GM04503 (cell line): ENCODE results near the gene CUZD1.

Source experiments
- DNase-seq: peaks from one replicate; pipeline ENCODE4 v3.0.0-alpha.2; 2012; ENCODE audit warnings: low read depth

The CUZD1 gene

DNA sequence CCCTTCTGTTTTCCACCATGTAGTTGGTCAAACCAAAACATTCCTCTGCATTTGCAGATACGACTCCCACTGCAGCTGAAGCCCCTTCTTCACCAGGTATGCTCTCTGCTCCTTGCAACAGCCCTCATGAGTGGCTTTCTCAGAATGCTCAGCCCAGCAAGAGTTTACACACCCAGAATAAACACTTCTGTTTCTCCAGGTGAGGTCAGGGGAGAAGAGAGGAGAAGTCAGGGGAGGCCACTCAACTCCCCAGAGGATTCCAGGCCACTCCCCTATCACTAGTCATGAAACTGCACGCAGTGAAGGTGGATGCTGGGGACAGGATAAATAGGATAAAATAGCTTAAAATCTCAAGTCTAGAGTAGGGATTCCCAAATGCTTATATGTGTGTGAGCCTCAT lies 31.2 kb downstream of the CUZD1 start:
- DNase-seq: no peak

DNA sequence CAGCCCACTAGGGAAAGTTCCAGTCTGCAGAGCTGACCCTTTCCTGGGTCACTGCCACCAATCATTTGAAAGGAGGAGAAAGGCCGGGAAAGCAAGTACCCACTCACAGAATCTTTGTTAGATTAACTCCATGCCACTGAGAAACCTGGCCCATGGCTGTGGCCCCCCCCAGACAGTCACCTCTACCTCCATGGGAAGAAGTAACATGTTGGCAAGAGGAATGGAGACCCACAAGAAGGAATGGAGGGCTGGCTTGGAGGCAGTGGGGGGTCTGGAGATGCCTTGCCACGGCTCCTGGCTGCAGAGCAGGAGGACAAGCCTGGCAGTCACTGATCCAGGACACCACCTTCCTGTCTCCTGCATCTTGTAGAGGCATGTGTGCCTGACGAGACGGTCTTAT lies 32.9 kb downstream of the CUZD1 start:
- no peak for DNase-seq

DNA sequence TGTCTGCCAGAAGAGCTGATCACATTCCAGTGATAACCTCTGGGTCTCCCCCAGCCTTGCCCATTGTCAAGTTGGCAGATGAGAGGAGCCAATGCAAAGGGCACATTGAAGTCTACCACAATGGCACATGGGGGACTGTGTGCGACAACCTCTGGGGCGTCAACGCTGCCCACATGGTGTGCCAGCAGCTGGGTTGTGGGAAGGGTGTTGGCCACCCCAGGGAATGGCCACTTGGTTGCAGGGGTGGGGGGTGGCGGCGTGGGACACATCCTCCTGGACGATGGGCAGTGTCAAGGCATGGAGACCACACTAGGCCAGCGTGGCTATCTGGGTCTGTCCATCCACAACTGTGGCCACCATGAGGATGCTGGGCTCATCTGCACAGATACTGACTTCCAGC lies 43.4 kb downstream of the CUZD1 start:
- no peak for DNase-seq

DNA sequence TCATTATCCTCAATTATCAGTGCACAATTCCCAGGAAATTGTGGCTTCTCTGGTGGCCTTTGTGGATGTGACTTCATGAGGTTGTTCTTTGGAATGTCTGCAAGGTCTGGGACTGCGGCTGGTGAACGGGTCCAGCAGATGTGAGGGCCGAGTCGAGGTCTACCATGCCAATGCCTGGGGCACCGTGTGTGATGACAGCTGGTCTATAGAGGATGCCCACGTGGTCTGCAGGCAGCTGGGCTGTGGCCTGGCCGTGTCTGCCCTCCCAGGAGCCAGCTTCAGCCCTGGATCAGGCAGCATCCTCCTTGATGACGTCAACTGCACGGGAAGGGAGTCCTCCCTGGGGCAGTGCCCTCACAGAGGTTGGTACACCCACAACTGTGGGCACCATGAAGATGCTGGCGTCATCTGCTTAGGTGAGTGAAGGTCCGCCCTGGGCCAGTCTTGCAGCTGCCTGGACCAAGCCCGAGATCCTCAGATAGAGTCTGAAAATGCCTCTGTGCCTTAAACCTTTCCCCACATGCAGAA lies 46.9 kb downstream of the CUZD1 start:
- no peak for DNase-seq

DNA sequence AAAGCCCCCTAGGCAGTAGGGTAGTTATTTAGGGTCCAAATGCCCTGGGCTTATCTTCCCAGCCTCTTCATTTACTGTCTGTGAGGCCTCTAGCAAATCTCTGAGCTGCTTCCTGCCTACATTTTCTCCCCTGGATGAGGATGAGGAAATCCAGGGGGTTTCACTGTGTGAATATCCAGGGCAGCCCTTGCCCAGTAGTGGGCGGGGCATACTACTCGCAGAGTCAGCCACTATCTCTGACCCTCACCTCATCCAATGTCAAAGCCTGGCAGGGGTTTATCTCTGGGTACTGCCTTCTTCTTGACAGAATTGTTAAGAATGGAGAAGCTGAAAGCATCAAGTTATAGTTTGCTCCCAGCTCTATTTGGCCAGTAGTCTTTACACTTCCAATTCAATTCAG lies 48.9 kb downstream of the CUZD1 start:
- no peak for DNase-seq

GRCh38 chr10:122795924-122796323 lies 49.7 kb downstream of the CUZD1 start:
- no peak for DNase-seq

DNA sequence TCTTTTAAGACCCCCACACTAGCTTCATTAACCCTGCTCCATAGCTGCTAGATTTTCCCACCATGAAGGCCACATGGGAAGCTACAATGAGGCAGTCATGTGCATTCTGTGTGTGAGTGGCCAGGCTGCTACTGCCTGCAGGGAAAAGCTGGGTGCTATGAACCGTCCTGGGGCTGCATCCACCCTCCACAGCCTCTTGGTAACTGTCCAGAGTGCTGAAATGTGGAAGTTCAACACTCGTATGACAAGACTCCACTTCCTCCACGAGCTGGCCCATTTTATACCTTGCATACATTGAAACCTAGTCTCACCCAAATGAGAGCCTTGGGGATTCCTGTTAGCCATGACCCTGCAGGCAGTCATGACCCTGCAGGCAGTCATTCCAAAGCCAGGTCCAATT lies 59.4 kb downstream of the CUZD1 start:
- no peak for DNase-seq

- DNase-seq: no peak
These were observed 62.7 kb downstream of the CUZD1 start for GRCh38 chr10:122782911-122783310.
